Kidney (tissue), 14 donors: ENCODE data around the gene HAUS5. TPM values are rescaled to one million over a fixed set of nuclear protein-coding genes. Genes with fewer than 3 reads are reported as not detected.

Experiments
- DNase-seq, 5 donors: peaks; one replicate each; pipeline ENCODE4 v3.0.0-alpha.2; 2013 to 2020
- FAIRE-seq: peaks from 2 replicates; lab custom pipeline; 2012; peaks lifted over from hg19 to GRCh38; lab: Jason Lieb, UNC
- H3K27ac ChIP-seq, 2 donors: one replicate each; pipeline ENCODE4 v1.7.0; 2013; ENCODE audit warnings: low read depth in 2 of 2, low read length in 2 of 2, inconsistent platforms in 1 of 2
- H3K27me3 ChIP-seq: one replicate; pipeline ENCODE4 v1.7.1; 2013; ENCODE audit warnings: low read length, inconsistent platforms; ENCODE audit not compliant: control insufficient read depth, insufficient read depth
- H3K36me3 ChIP-seq, 3 donors: one replicate each; pipeline versions ENCODE4 v1.7.0 to v1.7.1; 2013; ENCODE audit warnings: low read length in 3 of 3, control low read depth in 1 of 3, inconsistent platforms in 1 of 3; ENCODE audit not compliant: insufficient read depth in 3 of 3, control insufficient read depth in 2 of 3
- H3K4me1 ChIP-seq, 3 donors: one replicate each; pipeline versions ENCODE4 v1.7.0 to v1.7.1; 2013; ENCODE audit warnings: low read length in 3 of 3, inconsistent platforms in 1 of 3, low read depth in 1 of 3; ENCODE audit not compliant: control insufficient read depth in 2 of 3, insufficient read depth in 2 of 3
- H3K4me3 ChIP-seq, 3 donors: one replicate each; pipeline versions ENCODE4 v1.7.0 to v1.8.1; 2013; ENCODE audit warnings: low read length in 3 of 3, control low read depth in 1 of 3, inconsistent platforms in 1 of 3
- H3K9ac ChIP-seq, 3 donors: one replicate each; pipeline versions ENCODE4 v1.7.0 to v1.7.1; 2013; ENCODE audit warnings: low read length in 3 of 3, control low read depth in 1 of 3, inconsistent platforms in 1 of 3
- H3K9me3 ChIP-seq, 3 donors: one replicate each; pipeline versions ENCODE4 v1.7.0 to v1.7.1; 2013; ENCODE audit warnings: low read length in 3 of 3, control low read depth in 1 of 3, inconsistent platforms in 1 of 3; ENCODE audit not compliant: control insufficient read depth in 2 of 3, insufficient read depth in 1 of 3
- intact Hi-C: fragments of 100-400 bp; cut with DNase I; formaldehyde crosslinking; loops from one replicate; pipeline ENCODE4 v1.11.1; 2022
- polyA plus RNA-seq: library from polyadenylated mRNA; stranded (reverse); fragments of 350-450 nt; fragmentation: Illumina TruSeq; extraction: RNeasy Lipid Tissue Mini Kit (QIAGEN cat#74804); gene quantifications from one replicate; pipeline ENCODE4 v1.2.3, GENCODE V29; 2014; ENCODE audit warnings: low read depth, low replicate concordance; ENCODE audit not compliant: insufficient read depth
- total RNA-seq: library from RNA; stranded (reverse); fragmentation: NEBNext Ultra II Directional; extraction: Animal tissue kit (Norgen Biotek cat#: 25700); gene quantifications from one replicate; pipeline ENCODE4 v1.2.1, GENCODE V29; 2021
- TF ChIP-seq, protein P1 (sequence below): IDR thresholded peaks from 3 replicates; pipeline ENCODE4 v1.5.1; 2012; ENCODE audit warnings: mild to moderate bottlenecking, moderate library complexity, borderline replicate concordance; ENCODE audit not compliant: insufficient read depth; ENCODE audit errors: extremely low read depth
- donor health status: control.
- donor health status: control.
- donor health status: control.
- donor health status: control.
- donor health status: control.
- donor health status: DM: yes; HTN: yes; CAD: no.
- donor health status: Normal renal cell carcinoma (clear cell type).

HAUS5 gene
- total and polyA plus RNA-seq, 2 donors from 2014 or later, result 6.8 to 15.9 TPM

- intact Hi-C loops, result no loop called here
- FAIRE-seq (no peak), DNase-seq (no peak)
- Histone ChIP-seq H3K36me3 (no peaks in the 10 kb centered on the region), H3K4me1 (no peaks in the 10 kb centered on the region), H3K9me3 (no peaks in the 10 kb centered on the region), H3K27me3 (no peaks in the 10 kb centered on the region), H3K27ac (no peak overlapping the region), H3K9ac (no peak overlapping the region), H3K4me3 (no peak overlapping the region)
- TF ChIP-seq, protein P1, sequence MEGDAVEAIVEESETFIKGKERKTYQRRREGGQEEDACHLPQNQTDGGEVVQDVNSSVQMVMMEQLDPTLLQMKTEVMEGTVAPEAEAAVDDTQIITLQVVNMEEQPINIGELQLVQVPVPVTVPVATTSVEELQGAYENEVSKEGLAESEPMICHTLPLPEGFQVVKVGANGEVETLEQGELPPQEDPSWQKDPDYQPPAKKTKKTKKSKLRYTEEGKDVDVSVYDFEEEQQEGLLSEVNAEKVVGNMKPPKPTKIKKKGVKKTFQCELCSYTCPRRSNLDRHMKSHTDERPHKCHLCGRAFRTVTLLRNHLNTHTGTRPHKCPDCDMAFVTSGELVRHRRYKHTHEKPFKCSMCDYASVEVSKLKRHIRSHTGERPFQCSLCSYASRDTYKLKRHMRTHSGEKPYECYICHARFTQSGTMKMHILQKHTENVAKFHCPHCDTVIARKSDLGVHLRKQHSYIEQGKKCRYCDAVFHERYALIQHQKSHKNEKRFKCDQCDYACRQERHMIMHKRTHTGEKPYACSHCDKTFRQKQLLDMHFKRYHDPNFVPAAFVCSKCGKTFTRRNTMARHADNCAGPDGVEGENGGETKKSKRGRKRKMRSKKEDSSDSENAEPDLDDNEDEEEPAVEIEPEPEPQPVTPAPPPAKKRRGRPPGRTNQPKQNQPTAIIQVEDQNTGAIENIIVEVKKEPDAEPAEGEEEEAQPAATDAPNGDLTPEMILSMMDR, result no peak
These were observed 47.3 kb upstream of the HAUS5 start for GRCh38 chr19:35565016-35565856.

- no peaks in the 10 kb centered on the region for H3K9me3 ChIP-seq
- H3K27me3 ChIP-seq, result no peaks in the 10 kb centered on the region
- DNase-seq (no peak), FAIRE-seq (no peak)
- H3K9ac ChIP-seq, result no peak overlapping the region
- no peak overlapping the region for H3K4me3 ChIP-seq
- TF ChIP-seq, protein P1, result no peak
- no peaks in the 10 kb centered on the region for H3K36me3 ChIP-seq
- H3K27ac ChIP-seq, result no peak overlapping the region
- intact Hi-C loops, result no loop called here
- no peaks in the 10 kb centered on the region for H3K4me1 ChIP-seq
These were observed 45.8 kb upstream of the HAUS5 start for GRCh38 chr19:35566738-35567137.

GRCh38 chr19:35569281-35569781, 43.2 kb upstream of the HAUS5 start:
- Histone ChIP-seq H3K27me3 (no peaks in the 10 kb centered on the region), H3K9ac (no peak overlapping the region), H3K9me3 (no peaks in the 10 kb centered on the region), H3K36me3 (no peaks in the 10 kb centered on the region), H3K4me1 (no peaks in the 10 kb centered on the region), H3K4me3 (no peak overlapping the region), H3K27ac (no peak overlapping the region)
- intact Hi-C loops, result no loop called here
- TF ChIP-seq, protein P1, result no peak
- FAIRE-seq (no peak), DNase-seq (no peak)
